ENCODE data around the gene ZBTB43.

ZBTB43 gene

DNA sequence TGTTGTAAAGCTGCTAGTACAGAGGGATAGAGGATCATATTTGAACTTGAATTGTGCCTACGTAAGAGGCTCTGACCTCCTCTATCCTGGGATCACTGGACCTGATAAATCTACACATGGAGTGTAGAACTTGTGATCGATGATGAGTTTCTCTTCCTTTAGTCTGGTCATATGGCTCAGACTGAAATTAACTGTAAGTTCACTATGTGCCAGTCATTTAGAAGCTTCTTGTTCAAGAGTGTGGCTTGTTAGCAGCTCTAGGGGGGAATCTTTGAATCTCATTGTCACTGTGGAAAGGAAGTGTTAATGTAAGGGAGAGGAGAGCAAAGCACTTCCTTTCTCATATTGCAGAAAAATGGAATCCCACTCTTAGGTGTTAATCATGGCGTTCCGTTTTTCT, 67.7 kb downstream of the ZBTB43 start:
- no peak for DNase-seq
- Mint-ChIP-seq H3K36me3 (ENCODE audit: low read depth) (peaks cover 21% of the 10 kb centered on the region), H3K4me1 (ENCODE audit: low read depth) (peaks cover 49% of the 10 kb centered on the region), H3K27me3 (no peaks in the 10 kb centered on the region), H3K4me3 (no peak overlapping the region), H3K27ac (peak overlapping the region; percentile 48), H3K9me3 (no peaks in the 10 kb centered on the region)

DNA sequence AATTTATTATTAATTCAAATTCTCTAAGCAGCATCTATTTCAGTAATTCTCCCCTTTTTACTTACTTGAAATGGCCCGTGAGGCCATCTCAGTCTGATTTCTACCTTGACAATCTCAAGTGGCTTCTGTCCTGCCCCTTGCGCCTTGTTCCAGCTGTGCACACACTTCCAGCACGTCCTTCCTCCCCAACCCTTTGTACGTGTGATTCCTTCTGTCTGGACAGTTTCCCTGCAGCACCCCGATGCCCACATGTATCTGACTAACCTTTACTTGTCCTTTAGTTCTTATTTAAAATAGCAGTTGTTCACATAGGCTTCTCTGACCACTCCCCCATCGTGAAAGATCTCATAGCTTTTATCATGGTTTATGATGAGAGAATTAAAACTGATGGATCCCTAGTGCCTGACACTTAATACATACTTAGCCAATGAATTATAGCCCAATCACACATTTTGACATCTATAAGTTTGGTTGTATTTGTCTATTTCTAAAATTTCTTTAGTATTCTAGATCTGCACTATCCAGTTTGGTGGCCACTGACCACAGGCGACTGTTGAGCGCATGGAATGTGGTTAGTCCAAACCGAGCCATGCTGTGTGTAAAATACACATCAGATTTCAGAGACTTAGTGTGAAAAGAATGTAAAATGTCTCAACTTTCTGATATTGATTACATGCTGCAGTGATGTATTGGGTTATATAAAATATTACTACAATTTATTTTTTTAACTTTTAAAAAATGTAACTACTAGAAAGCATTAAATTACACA, 69.9 kb downstream of the ZBTB43 start:
- Mint-ChIP-seq H3K27me3 (no peaks in the 10 kb centered on the region), H3K4me3 (no peak overlapping the region), H3K36me3 (ENCODE audit: low read depth) (peaks cover 16% of the 10 kb centered on the region), H3K4me1 (ENCODE audit: low read depth) (peaks cover 38% of the 10 kb centered on the region), H3K9me3 (no peaks in the 10 kb centered on the region), H3K27ac (no peak overlapping the region)
- no peak for DNase-seq

DNA sequence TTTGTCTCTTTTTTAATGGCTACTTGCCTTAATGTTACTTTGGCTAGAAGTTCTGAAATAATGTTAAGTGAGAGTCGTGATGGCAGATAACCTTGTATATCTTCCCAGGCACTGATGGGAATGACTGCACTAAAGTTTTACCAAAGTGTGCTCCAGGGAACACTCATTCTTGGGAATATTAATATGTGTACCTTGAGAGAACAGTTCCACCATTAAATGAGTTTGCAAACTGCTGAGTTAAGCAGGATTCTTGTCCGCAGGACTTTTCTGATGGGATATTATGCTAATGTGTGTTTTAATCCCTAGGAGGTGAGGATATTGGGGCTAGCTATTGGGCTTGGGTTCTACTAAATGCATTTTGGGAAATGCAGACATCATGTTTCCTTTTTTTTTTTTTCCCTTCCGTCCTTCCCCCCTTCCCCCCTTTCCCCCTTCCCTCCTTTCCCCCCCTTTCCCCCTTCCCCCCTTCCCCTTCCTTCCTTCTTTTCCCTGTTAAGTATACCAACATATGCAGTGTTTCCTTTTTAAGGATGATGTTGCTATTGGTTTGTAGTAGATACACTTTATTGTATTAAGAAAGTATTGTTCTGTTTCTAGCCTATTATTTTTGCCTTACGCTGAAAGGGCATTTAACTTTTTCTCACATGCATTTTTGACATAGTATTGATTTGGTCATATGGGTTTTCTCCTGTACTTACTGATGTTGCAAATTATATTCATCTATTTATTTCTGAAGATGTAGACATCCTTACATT, 71.1 kb downstream of the ZBTB43 start:
- H3K9me3 Mint-ChIP-seq: no peaks in the 10 kb centered on the region
- H3K27ac Mint-ChIP-seq: no peak overlapping the region
- no peaks in the 10 kb centered on the region for H3K27me3 Mint-ChIP-seq
- H3K4me3 Mint-ChIP-seq: no peak overlapping the region
- no peak for DNase-seq
- H3K36me3 Mint-ChIP-seq (ENCODE audit: low read depth): peaks cover 28% of the 10 kb centered on the region
- peaks cover 34% of the 10 kb centered on the region for H3K4me1 Mint-ChIP-seq (ENCODE audit: low read depth)

DNA sequence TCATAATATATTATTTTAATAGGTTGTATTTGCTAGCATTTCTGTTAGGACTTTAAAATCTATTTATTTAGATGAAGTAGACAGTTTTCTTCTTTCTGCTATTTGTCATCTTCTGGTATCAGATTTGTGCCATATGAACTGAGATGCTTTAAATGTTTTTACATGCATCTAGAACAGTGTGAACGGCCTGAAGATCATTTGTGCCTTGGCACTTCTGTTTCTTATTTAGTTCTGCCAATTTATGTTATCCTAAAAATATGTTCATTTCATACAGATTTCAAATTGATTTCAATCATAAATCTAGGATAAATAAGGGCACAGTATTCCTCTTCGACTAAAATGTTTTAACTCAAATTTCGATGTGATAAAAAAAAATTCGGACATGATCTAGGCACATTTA, 71.7 kb downstream of the ZBTB43 start:
- Mint-ChIP-seq H3K36me3 (ENCODE audit: low read depth) (peaks cover 31% of the 10 kb centered on the region), H3K27ac (no peak overlapping the region), H3K4me1 (ENCODE audit: low read depth) (peaks cover 34% of the 10 kb centered on the region), H3K9me3 (no peaks in the 10 kb centered on the region), H3K27me3 (no peaks in the 10 kb centered on the region), H3K4me3 (no peak overlapping the region)
- DNase-seq: no peak

DNA sequence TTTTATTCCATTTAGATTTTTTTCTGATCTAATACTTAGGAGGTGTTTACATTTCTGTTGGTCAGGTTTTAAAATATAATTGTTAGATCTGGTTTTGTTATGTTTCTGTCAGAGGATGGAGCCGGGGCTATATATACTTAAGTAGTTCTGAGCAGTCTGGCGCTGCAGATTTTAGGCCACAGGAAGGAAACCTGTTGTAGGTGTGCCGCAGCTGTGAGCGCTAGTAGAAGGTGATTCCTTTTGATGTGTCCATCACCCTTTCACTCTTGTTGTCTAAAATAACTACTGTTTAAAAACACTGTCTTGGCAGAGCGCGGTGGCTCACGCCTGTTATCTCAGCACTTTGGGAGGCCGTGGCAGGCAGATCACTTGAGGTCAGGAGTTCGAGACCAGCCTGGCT, 72.6 kb downstream of the ZBTB43 start:
- no peak for DNase-seq
- Mint-ChIP-seq H3K4me3 (no peak overlapping the region), H3K4me1 (ENCODE audit: low read depth) (peaks cover 33% of the 10 kb centered on the region), H3K36me3 (ENCODE audit: low read depth) (peaks cover 40% of the 10 kb centered on the region), H3K9me3 (no peaks in the 10 kb centered on the region), H3K27me3 (no peaks in the 10 kb centered on the region), H3K27ac (peak overlapping the region; percentile 20)

DNA sequence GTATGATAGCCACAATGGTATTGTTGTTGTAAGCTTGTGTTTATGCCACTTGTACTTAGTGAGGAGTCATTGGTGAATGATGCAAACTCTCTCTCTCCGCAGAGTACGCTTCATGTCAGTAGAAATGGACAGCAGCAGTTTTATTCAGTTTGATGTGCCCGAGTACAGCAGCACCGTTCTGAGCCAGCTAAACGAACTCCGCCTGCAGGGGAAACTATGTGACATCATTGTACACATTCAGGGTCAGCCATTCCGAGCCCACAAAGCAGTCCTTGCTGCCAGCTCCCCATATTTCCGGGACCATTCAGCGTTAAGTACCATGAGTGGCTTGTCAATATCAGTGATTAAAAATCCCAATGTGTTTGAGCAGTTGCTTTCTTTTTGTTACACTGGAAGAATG, 74.4 kb downstream of the ZBTB43 start:
- H3K4me3 Mint-ChIP-seq: no peak overlapping the region
- peaks cover 46% of the 10 kb centered on the region for H3K36me3 Mint-ChIP-seq (ENCODE audit: low read depth)
- DNase-seq: no peak
- no peaks in the 10 kb centered on the region for H3K9me3 Mint-ChIP-seq
- no peaks in the 10 kb centered on the region for H3K27me3 Mint-ChIP-seq
- peaks cover 24% of the 10 kb centered on the region for H3K4me1 Mint-ChIP-seq (ENCODE audit: low read depth)
- H3K27ac Mint-ChIP-seq: no peak overlapping the region

DNA sequence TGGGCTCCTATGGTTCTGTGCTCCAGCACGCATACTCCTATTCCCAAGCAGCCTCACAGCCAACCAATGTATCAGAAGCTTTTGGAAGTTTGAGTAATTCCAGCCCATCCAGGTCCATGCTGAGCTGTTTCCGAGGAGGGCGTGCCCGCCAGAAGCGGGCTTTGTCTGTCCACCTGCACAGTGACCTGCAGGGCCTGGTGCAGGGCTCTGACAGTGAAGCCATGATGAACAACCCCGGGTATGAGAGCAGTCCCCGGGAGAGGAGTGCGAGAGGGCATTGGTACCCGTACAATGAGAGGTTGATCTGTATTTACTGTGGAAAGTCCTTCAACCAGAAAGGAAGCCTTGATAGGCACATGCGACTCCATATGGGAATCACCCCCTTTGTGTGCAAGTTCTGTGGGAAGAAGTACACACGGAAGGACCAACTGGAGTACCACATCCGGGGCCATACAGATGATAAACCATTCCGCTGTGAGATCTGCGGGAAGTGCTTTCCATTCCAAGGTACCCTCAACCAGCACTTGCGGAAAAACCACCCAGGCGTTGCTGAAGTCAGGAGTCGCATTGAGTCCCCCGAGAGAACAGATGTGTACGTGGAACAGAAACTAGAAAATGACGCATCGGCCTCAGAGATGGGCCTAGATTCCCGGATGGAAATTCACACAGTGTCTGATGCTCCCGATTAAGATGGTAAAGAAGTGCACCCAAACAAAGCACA, 75.5 kb downstream of the ZBTB43 start:
- Mint-ChIP-seq H3K36me3 (ENCODE audit: low read depth) (peaks cover 46% of the 10 kb centered on the region), H3K27me3 (no peaks in the 10 kb centered on the region), H3K4me3 (no peak overlapping the region), H3K9me3 (no peaks in the 10 kb centered on the region), H3K27ac (no peak overlapping the region), H3K4me1 (ENCODE audit: low read depth) (peaks cover 21% of the 10 kb centered on the region)
- no peak for DNase-seq

DNA sequence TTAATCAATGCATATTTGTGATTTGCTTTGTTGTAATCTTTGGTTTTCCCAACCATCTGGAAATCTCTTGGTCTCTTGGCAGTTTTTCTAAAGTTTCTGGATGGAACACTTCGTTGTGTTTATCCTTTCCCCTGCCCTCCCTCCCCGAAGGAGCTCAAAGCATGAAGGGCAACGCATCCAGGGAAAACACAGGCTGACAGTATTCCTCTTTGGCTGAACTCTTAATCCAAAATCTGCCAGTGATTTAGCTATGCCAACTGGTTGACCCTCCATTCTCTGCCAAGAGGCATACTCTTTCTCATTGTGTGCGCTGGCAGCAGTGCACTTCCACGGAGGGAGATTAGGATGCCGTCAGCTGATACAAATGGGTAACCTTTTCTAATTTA, 76.1 kb downstream of the ZBTB43 start:
- H3K27me3 Mint-ChIP-seq: no peaks in the 10 kb centered on the region
- no peak for DNase-seq
- peaks cover 18% of the 10 kb centered on the region for H3K4me1 Mint-ChIP-seq (ENCODE audit: low read depth)
- no peak overlapping the region for H3K4me3 Mint-ChIP-seq
- H3K36me3 Mint-ChIP-seq (ENCODE audit: low read depth): peaks cover 49% of the 10 kb centered on the region
- no peaks in the 10 kb centered on the region for H3K9me3 Mint-ChIP-seq
- no peak overlapping the region for H3K27ac Mint-ChIP-seq

DNA sequence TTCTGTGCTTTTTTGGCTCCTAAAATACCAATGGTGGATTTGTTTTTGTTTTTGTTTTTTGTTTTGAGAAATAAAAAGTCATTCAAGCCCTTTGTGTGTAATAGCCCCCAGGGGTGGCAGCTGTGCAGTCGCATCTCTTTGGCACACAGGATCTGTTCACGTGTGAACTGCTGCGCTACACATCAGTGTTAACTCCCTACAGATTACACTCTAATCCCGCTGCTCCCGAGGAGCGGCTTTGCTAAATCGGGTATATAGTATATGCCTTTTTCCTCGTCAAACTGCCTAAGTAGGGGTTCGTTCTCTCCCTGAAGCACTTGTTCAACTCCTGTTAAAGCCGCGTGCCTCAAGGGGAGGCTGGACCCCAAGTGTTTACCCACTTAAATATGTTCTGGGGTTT, 77.9 kb downstream of the ZBTB43 start:
- Mint-ChIP-seq H3K4me3 (no peak overlapping the region), H3K4me1 (ENCODE audit: low read depth) (peaks cover 3% of the 10 kb centered on the region), H3K9me3 (no peaks in the 10 kb centered on the region), H3K27ac (no peak overlapping the region), H3K36me3 (ENCODE audit: low read depth) (peaks cover 48% of the 10 kb centered on the region), H3K27me3 (no peaks in the 10 kb centered on the region)
- DNase-seq: no peak

DNA sequence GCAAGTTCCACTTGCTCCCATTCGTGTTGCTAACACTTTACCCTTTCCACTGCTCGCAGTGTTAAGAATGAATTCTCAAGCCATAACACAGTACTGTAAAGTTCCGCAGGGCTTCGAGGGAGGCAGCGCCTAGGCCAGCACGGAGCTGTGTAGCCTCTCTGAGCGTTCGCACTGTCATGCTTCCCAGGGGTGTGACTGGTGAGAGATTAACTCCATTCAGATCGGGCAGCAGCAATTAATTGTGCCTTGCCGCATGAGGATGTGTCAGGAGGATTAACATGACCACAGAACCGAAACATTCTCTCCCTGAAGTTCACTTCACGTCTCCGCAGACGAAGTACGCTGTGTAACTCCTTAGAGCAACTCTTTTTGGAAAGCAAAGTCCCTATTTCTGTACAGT, 78.8 kb downstream of the ZBTB43 start:
- no peaks in the 10 kb centered on the region for H3K27me3 Mint-ChIP-seq
- no peak overlapping the region for H3K27ac Mint-ChIP-seq
- peaks cover 44% of the 10 kb centered on the region for H3K36me3 Mint-ChIP-seq (ENCODE audit: low read depth)
- H3K4me1 Mint-ChIP-seq (ENCODE audit: low read depth): peaks cover 2% of the 10 kb centered on the region
- H3K9me3 Mint-ChIP-seq: no peaks in the 10 kb centered on the region
- DNase-seq: no peak
- no peak overlapping the region for H3K4me3 Mint-ChIP-seq

DNA sequence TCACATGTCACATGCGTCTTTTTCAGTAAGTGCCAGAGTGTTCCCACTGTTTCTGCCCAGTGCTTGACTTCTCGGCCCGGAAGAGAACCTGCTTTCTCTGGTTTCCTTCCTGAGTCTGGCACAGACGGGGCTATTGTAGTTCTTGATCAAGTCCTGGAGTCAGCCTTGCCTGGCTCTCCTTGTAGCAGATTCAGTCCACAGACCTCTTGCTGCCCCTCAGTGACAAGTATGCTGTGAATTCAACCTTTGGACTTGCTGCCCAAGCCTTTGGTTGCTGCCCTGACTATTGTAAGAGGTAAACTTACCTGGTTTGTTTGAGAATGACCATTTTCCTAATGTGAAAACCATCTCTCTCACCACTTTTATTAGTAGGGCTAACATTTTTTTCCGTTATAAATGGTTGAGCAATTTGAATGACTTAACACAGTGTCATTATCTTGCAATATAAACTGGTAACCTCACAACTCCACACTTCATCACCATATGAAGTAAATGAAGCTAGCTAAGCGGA, 80.3 kb downstream of the ZBTB43 start:
- H3K4me1 Mint-ChIP-seq (ENCODE audit: low read depth): peaks cover 2% of the 10 kb centered on the region
- no peaks in the 10 kb centered on the region for H3K27me3 Mint-ChIP-seq
- no peak overlapping the region for H3K27ac Mint-ChIP-seq
- H3K9me3 Mint-ChIP-seq: no peaks in the 10 kb centered on the region
- peaks cover 30% of the 10 kb centered on the region for H3K36me3 Mint-ChIP-seq (ENCODE audit: low read depth)
- DNase-seq: no peak
- H3K4me3 Mint-ChIP-seq: no peak overlapping the region

DNA sequence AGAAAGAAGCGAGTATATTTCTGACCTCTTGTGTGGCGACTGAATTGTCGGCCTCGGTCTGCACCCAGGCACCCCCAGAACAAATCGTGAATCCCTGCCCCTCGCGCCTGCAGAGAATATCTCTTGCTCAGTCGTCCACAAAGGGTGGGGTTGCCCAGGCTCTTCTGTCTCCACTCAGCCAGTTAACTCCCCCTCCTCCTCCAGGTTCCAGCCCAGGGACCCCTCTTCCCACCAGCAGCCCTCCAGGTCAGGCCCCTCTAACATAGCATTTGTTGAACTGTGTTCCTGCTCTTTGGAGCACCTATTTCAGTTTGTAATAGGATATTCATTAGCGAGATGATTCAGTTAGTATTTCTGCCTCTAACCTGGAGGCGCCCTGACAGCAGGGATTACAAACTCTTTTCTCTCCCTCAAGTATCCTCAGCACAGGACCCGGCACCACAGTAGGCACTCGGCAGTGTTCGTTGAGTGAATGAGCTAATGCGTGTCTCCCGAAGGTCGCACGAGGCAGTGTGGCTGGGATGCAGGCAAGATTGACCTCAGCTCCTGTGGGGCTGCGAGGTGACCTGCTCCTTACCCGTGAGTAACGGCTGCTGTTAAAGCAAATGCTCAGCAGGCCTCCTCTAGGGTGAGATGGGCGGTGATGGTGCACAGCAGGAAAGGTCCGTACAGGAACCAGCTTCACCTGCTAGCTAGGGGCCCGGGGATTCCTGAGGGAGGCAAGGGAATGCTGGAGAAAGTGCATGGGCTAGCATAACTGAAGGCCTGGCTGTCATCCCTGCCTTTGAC, 81.4 kb downstream of the ZBTB43 start:
- DNase-seq: no peak
- Mint-ChIP-seq H3K4me1 (ENCODE audit: low read depth) (peaks cover 2% of the 10 kb centered on the region), H3K27ac (no peak overlapping the region), H3K9me3 (no peaks in the 10 kb centered on the region), H3K27me3 (no peaks in the 10 kb centered on the region), H3K4me3 (no peak overlapping the region), H3K36me3 (ENCODE audit: low read depth) (peaks cover 21% of the 10 kb centered on the region)

DNA sequence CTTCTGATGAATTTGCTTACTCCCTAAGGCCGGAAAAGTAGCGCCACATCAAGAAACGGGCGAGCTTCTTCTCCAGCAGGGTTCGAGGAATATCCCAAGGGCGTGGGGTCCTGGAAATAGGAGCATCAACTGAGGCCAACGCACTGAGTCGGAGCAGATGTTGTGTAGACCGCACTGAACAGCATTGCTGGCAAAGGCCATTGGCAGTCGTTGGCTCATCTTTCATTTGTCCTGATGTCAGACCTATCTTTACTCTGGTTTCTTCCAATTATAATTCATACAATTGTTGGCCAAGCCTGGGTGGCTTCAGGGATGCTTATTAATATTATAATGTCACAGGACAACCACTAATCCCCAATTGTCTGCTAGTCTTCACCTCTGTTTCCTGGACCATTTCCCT, 82.1 kb downstream of the ZBTB43 start:
- Mint-ChIP-seq H3K9me3 (no peaks in the 10 kb centered on the region), H3K27ac (no peak overlapping the region), H3K4me1 (ENCODE audit: low read depth) (no peaks in the 10 kb centered on the region), H3K36me3 (ENCODE audit: low read depth) (peaks cover 16% of the 10 kb centered on the region), H3K27me3 (no peaks in the 10 kb centered on the region), H3K4me3 (no peak overlapping the region)
- DNase-seq: no peak
